Left renal pelvis (tissue), 4 donors: Measurements from ENCODE around the gene CALM1. TPM values are rescaled to one million over a fixed set of nuclear protein-coding genes. Genes with fewer than 3 reads are reported as not detected.

ENCODE experiments used
- DNase-seq, 4 donors: peaks; one replicate each; pipeline ENCODE4 v3.0.0-alpha.2; 2013; ENCODE audit warnings: low read depth in 4 of 4, low spot score in 3 of 4
- polyA plus RNA-seq, 4 donors: library from polyadenylated mRNA; unstranded; fragments of 120-200 nt; gene quantifications; one replicate each; pipeline ENCODE4 v1.2.1, GENCODE V29; 2013; ENCODE audit not compliant: insufficient read length in 4 of 4

CALM1 gene
- polyA plus RNA-seq, 4 donors: 259 to 388 (median 343) TPM

DNA sequence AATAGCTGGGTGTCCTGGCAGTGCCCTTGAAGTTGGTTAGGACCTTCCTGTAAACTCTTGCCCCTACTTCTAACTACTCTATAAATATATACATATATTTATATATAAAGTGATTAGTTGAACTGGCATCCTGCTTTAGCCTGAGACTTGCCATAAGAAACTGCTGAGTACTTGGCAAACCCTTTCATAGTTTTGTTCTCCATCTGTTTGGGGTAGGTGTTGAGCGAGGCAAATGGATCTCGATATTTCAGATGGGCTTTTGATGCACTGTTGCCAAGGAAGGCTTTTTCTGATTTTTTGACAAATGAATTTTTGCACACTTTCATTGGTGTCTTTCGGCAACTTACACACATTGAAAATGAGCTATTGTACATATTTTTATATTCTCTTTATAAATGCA is 10.4 kb downstream of the CALM1 start:
- no peak for DNase-seq

GRCh38 chr14:90408713-90409112 is 11.9 kb downstream of the CALM1 start:
- DNase-seq: no peak

DNA sequence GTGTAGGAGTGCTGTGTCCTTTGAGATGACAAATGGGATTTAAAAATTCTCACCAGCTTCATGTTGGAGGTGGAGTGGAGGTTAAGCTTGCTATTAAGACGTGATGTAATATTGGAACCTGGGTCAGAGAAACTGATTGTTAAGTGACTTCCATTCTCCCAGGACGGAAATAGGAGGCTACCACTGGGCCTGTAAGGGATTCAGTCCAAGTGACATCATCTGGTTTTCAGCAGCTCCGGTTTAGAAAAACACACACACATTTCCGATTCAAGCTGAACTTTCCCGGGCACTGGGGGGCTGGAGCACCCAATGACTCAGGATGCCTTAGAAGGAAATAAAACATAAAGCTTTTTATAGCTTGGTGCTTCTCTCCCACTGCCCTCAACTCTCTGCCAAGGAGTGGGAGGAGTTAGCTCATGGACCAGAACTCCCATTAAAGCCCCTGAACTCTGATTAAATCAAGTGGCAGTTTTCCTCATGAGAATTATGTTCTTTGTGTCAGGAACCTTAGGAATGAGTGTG is 12.4 kb downstream of the CALM1 start:
- no peak for DNase-seq

DNA sequence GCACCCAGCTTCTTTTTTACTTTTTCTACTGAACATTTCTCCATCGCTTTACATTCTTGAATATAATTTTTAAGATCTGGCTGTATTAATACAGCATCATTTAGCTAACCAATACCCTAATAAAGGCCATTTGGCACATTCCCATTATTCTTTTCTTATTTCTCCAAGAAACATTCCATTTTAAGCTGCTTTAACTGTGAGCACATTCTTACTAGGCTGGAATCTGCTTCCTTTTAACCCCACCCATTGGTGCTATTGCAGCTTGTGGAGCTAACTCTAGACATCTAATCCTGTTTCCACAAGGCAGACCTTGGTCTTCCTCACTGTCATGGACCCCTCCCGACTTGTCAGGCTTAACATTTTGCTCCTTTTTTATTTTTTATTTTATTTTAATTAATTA is 15.2 kb downstream of the CALM1 start:
- no peak for DNase-seq

DNA sequence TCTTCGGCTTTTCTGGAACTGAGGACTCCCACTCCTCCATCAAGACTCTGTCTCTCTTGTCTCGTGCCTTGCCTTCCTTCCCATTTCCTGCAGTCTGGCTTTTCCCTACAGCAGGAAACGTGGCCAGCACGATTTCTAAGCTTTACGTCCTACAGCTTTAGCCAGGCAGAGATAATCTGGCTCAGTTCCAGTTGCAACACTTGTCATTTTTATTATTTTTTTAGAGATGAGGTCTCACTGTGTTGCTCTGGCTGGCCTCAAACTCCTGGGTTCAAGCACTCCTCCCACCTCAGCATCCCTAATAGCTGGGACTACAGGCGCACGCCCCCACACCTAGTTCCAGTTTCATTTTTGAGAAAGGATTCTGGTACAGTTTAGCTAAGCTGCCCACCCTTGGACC is 19.9 kb downstream of the CALM1 start:
- DNase-seq: no peak

- no peak for DNase-seq
Observed at GRCh38 chr14:90418053-90418452, 21.2 kb downstream of the CALM1 start.

- DNase-seq: no peak
Observed at GRCh38 chr14:90419200-90419599, 22.4 kb downstream of the CALM1 start.

- DNase-seq: no peak
Observed at GRCh38 chr14:90421001-90421631, 24.3 kb downstream of the CALM1 start.

DNA sequence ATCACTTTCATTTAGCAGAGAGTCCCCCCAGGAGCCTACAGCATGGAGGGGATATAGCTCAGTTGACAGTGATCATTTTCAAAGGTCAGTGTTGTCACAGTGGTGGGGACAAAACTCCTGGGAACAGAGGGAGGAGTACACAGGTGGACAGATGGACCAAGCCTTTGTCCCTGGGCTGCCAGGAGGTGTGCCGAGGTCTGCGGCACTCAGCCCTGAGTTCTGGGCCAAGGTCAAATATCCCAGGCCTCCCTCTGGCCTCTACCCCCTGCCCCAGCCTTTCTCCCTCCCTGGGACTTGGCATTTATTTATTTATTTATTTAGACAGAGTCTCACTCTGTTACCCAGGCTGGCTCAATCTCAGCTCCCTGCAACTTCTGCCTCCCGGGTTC is 24.8 kb downstream of the CALM1 start:
- no peak for DNase-seq

- no peak for DNase-seq
Observed at GRCh38 chr14:90423166-90423565, 26.3 kb downstream of the CALM1 start.

DNA sequence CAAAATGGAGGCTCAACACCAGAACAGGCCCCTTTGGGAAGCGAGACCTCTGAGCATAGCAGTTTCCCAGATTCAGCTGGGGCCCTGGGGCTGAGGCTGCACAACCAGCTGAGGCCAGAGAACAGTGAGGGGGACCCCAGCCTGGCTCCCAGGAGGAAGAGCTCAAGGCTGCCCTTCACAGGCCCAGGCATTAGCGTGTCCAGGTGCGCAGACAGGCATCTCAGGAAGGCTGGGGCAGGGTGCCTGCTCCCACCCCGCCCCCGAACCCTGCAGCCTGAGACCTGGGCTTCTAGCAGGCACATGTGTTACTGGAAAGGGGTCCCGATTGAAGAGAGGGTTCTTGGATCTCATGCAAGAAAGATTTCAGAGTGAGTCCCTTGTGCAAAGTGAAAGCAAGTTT is 27.2 kb downstream of the CALM1 start:
- DNase-seq: no peak

DNA sequence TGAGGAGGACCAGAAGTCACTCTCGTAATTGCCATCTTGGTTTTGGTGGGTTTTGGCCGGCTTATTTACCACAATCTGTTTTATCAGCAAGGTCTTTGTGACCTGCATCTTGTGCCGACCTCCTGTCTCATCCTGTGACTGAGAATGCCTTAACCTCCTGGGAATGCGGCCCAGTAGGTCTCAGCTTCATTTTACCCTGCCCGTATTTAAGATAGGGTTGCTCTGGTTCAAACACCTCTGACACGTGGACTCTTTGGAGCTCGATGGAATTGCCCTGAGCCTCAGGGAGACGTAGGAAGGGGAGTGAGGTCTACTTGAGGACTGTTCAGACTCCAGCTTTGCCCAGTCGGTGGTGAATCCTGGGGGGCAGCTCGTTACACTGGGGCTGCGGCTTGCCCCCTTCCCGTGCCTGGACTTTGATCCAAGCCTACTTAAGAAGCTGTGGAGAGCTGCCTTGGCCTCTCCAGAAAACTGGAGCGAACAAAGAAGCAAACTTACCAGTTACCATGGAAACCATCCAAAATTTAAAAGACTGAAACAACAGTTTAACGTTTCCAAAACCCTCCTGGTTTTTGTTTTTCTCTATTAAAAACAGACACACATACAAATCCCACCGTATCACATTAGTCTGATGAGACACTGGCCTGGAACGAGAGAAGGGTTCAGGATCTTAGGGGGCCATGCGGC is 28.0 kb downstream of the CALM1 start:
- no peak for DNase-seq

DNA sequence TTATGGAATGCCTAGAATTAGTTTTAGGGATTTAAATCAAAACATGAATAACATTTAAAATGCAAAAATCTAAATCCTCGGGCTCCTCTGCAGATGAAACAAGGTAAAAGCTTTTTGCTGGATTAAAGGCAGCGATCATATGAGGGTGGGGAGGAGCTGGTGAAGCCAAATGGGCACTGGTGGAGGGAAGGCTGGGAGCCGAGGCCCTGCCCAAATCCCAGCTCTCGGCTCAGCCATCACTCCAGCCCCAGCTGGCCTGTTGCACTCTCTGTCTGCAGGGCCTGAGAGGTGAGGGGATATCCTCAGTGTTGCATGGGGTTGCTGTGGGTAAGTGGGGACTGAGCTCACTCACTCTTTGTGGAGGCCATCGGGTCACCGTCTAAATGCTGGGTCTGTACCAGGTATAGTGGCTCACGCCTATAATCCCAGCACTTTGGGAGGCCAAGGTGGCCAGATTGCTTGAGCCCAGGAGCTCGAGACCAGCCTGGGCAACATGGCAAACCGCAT is 28.6 kb downstream of the CALM1 start:
- DNase-seq: no peak

DNA sequence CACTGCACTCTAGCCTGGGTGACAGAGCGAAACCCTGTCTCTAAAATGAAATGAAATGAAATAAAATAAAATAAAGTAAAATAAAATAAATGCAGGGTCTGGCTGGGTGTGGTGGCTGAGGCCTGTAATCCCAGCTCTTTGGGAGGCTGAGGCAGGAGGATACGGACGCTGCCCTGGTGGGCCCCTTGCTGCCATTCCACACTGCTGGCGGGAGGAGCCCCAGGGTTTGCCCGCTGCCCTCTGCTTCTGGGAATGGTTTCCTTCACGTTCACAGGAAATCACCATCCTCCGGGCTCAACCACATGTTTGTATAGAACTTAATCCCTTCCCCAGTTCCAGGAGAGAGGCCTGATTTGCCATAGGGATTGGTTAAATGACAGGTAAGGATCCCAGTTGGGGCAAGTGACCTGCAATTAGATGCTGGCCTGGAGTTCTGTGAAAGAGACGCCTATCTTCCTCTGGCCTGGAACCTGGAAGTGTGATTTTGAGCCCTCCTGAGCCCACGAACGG is 29.3 kb downstream of the CALM1 start:
- DNase-seq: no peak

GRCh38 chr14:90426663-90427062 is 29.8 kb downstream of the CALM1 start:
- no peak for DNase-seq

DNA sequence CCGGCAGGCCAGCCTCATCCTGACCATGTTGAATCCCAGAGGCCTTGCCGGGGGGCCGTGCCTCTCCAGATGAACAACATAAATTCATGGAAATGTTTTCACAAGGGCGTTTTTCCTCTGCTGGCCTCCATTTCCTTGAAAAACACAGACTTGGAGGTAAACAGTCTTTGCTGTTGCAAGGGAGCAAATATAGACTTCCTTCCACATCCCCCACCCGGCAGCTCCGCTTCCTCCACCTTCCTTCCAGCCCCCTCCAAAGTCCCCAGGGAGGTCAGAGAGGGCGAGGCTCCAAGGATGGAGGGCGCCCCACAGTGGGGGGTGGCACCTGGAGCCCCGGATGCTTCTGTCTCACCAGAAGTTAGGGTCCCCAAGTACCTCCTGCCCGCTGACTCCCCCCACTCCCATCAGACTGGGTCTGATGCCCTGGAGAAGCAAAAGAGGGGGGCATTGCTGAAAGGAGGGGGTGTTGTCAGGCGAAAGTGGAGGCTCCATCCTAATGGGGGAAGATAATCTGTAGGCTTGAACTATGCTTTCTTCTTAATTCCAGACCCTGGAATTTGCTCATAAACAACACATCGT is 31.1 kb downstream of the CALM1 start:
- DNase-seq: no peak

- DNase-seq: no peak
Observed at GRCh38 chr14:90428676-90429075, 31.8 kb downstream of the CALM1 start.

DNA sequence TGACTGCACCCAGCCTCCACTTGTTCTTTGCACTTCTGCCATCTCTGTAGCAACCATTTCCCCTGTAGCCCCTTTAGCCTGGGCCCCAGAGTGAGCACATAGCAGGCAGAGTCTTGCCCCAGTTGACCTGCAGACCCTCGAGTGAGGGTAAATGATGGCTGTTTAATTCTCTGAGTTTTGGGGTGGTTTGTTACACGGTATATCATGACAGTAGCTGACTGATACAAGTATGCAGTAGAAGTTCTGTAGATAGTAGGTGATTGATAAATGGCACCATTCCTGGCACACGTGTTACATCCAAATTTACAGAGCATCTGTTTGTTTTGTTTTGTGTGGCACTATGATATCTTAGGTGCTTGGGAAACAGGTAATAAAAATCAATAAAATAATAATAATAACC is 32.4 kb downstream of the CALM1 start:
- no peak for DNase-seq

- DNase-seq: no peak
Observed at GRCh38 chr14:90429754-90430153, 32.9 kb downstream of the CALM1 start.

GRCh38 chr14:90434370-90435020 is 37.7 kb downstream of the CALM1 start:
- DNase-seq: no peak

GRCh38 chr14:90438841-90439240 is 42.0 kb downstream of the CALM1 start:
- DNase-seq: no peak
